Thyroid gland (tissue), 4 donors: Measurements from ENCODE around the gene ZNF644.

Experiments used
- POLR2A ChIP-seq, 2 donors: fragments of 450-650 bp; IDR thresholded peaks; one replicate each; pipeline ENCODE4 v1.6.1; 2017; ENCODE audit warnings: antibody characterized with exemption in 2 of 2, mild to moderate bottlenecking in 2 of 2, moderate library complexity in 1 of 2
- TF ChIP-seq, protein P1 (sequence below), 6 experiments: fragments of 200-600 bp in 3 of 6; fragments of 450-650 bp in 3 of 6; sonication (generic) in 3 of 6; IDR thresholded peaks; one replicate each; pipeline ENCODE4 v1.5.1; 2016 to 2019; ENCODE audit warnings: antibody characterized with exemption in 6 of 6, mild to moderate bottlenecking in 2 of 6, inconsistent platforms in 1 of 6, moderate library complexity in 1 of 6

DNA sequence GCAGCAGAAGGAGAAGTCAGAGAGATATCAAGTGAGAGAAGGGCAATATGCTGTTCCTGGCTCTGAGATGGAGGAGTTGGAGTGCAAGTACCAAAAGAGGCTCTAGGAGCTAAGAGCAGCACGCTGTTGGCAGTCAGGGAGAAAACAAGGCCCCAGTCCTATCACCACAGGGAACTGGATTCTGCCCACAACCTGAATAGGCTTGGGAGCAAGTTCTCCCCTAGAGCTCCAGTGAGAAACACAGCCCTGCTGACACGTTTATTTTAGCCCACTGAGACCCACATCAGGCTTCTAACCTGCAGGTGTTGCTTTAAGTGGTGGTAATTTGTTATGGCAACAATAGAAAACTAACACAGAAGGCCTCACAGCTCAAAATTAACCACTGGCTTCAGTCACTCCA, 31.8 kb upstream of the ZNF644 start:
- TF ChIP-seq, protein P1, sequence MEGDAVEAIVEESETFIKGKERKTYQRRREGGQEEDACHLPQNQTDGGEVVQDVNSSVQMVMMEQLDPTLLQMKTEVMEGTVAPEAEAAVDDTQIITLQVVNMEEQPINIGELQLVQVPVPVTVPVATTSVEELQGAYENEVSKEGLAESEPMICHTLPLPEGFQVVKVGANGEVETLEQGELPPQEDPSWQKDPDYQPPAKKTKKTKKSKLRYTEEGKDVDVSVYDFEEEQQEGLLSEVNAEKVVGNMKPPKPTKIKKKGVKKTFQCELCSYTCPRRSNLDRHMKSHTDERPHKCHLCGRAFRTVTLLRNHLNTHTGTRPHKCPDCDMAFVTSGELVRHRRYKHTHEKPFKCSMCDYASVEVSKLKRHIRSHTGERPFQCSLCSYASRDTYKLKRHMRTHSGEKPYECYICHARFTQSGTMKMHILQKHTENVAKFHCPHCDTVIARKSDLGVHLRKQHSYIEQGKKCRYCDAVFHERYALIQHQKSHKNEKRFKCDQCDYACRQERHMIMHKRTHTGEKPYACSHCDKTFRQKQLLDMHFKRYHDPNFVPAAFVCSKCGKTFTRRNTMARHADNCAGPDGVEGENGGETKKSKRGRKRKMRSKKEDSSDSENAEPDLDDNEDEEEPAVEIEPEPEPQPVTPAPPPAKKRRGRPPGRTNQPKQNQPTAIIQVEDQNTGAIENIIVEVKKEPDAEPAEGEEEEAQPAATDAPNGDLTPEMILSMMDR (IDR thresholded peaks at IDR 0.05): no peak
- no peak for TF ChIP-seq POLR2A (IDR thresholded peaks at IDR 0.05)
